Brain microvascular endothelial cell (primary cell): ENCODE measurements around the gene CRMP1.

Source experiments
- DNase-seq: peaks from one replicate; pipeline ENCODE4 v3.0.0-alpha.2; 2020
- H3K27ac ChIP-seq: fragments of 250-450 bp; sonication (Bioruptor Pico); 2 replicates; pipeline ENCODE4 v1.5.1; 2020; ENCODE audit warnings: mild to moderate bottlenecking, moderate library complexity
- H3K27me3 ChIP-seq: fragments of 250-450 bp; sonication (Bioruptor Pico); replicated peaks from 2 replicates; pipeline ENCODE4 v1.5.1; 2020; ENCODE audit warnings: mild to moderate bottlenecking
- H3K36me3 ChIP-seq: fragments of 250-450 bp; sonication (Bioruptor Pico); replicated peaks from 2 replicates; pipeline ENCODE4 v1.5.1; 2020; ENCODE audit warnings: mild to moderate bottlenecking
- H3K4me3 ChIP-seq: 2 replicates; pipeline ENCODE4 v1.5.1; 2011; ENCODE audit warnings: low read depth, mild to moderate bottlenecking, control low read depth, low read length, moderate library complexity
- CTCF ChIP-seq: IDR thresholded peaks from 2 replicates; pipeline ENCODE4 v1.5.1; 2011; ENCODE audit warnings: low read depth, mild to moderate bottlenecking, moderate library complexity, low read length, control low read depth, inconsistent platforms; ENCODE audit errors: missing control alignments
- in situ Hi-C: cut with HindIII; loops from 2 replicates; pipeline ENCODE4 v1.10.0; 2017; ENCODE audit warnings: low sequenced_read_pairs, low pct_ligation_motif_present

The CRMP1 gene

GRCh38 chr4:5893004-5893580, at the start of gene CRMP1:
Gene CRMP1, minus strand, starts transcription at chr4:5893086. Its CDS starts 117 bp downstream, at chr4:5892969.
- Histone ChIP-seq H3K36me3 (no peaks in the 10 kb centered on the region), H3K27ac (no peak within 1 kb of the TSS), H3K27me3 (peaks cover 63% of the 10 kb centered on the region), H3K4me3 (no peak within 1 kb of the TSS)
- in situ Hi-C loops, result no loop called here
- TF ChIP-seq CTCF, result no peak
- DNase-seq, result no peak

DNA sequence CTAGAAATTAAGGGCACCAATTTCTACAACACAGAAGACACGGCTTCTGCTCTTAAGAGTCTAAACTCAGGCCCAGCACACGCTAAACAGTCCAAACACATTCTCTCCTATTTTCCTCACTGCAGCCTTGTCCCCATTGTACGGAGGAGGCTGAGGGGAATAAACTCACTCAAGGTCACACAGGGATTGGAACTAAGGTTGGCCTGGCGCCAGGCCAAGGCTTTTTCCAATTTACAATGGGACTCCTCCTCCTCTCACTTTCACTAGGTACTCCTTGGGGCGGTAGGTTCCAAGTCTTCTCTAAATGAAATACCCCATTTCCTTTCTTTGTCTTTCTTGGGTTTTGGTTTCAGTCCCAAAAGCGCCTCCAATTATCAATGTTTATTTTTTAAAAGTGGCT, 48.7 kb upstream of the CRMP1 start:
- TF ChIP-seq CTCF, result no peak
- Histone ChIP-seq H3K4me3 (no peak overlapping the region), H3K36me3 (no peaks in the 10 kb centered on the region), H3K27me3 (no peaks in the 10 kb centered on the region), H3K27ac (no peak overlapping the region)
- in situ Hi-C loops, result no loop called here
- DNase-seq, result no peak

- TF ChIP-seq CTCF, result no peak
- in situ Hi-C loops, result no loop called here
These were observed 47.8 kb upstream of the CRMP1 start for GRCh38 chr4:5940470-5941203.

GRCh38 chr4:5933996-5934831, 41.3 kb upstream of the CRMP1 start:
- Histone ChIP-seq H3K4me3 (no peak overlapping the region), H3K27me3 (no peaks in the 10 kb centered on the region), H3K27ac (no peak overlapping the region), H3K36me3 (no peaks in the 10 kb centered on the region)
- TF ChIP-seq CTCF, result no peak
- in situ Hi-C loops, result no loop called here
- no peak for DNase-seq

More at GRCh38 chr4:5940470-5941203, 47.8 kb upstream of the CRMP1 start:
- DNase-seq, result peak; percentile 11
- H3K27ac ChIP-seq, result no peak overlapping the region
- H3K36me3 ChIP-seq, result no peaks in the 10 kb centered on the region
- no peaks in the 10 kb centered on the region for H3K27me3 ChIP-seq
- no peak overlapping the region for H3K4me3 ChIP-seq

- no peaks in the 10 kb centered on the region for H3K36me3 ChIP-seq
- TF ChIP-seq CTCF, result no peak
- no peak overlapping the region for H3K4me3 ChIP-seq
- no peak overlapping the region for H3K27ac ChIP-seq
- no peaks in the 10 kb centered on the region for H3K27me3 ChIP-seq
- no peak for DNase-seq
- in situ Hi-C loops, result no loop called here
These were observed 40.2 kb upstream of the CRMP1 start for GRCh38 chr4:5933116-5933515.
